ENCODE data around the gene ADCY9.

The ADCY9 gene

DNA sequence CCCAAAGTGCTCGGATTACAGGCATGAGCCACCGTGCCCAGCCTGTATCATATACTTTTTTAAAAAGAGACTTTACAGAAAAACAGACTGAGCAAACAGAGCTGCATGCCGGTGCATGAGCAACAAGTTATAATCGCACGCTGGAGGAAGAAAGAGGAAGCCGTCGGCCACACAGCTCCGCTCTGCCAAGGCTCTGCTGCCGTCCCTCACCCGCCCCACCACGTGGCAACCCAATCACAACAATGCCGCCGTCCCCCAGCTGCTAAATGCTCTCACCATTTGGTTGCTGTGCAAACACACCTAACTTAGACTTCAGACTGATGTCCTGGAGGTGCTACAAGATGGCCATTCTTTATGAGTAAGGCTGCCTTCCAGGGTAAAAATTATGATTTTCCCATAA lies 83.5 kb downstream of the ADCY9 start:
- H3K4me3 ChIP-seq (ENCODE audit: low read depth, low read length), result no peak overlapping the region
- no peak for DNase-seq (ENCODE audit: low read depth)
- in situ Hi-C loops (cut with HindIII; ENCODE audit: low sequenced_read_pairs), result no loop called here
- TF ChIP-seq, protein P1, sequence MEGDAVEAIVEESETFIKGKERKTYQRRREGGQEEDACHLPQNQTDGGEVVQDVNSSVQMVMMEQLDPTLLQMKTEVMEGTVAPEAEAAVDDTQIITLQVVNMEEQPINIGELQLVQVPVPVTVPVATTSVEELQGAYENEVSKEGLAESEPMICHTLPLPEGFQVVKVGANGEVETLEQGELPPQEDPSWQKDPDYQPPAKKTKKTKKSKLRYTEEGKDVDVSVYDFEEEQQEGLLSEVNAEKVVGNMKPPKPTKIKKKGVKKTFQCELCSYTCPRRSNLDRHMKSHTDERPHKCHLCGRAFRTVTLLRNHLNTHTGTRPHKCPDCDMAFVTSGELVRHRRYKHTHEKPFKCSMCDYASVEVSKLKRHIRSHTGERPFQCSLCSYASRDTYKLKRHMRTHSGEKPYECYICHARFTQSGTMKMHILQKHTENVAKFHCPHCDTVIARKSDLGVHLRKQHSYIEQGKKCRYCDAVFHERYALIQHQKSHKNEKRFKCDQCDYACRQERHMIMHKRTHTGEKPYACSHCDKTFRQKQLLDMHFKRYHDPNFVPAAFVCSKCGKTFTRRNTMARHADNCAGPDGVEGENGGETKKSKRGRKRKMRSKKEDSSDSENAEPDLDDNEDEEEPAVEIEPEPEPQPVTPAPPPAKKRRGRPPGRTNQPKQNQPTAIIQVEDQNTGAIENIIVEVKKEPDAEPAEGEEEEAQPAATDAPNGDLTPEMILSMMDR (IDR thresholded peaks at IDR 0.05; ENCODE audit: low read depth, low read length, missing control alignments), result no peak

DNA sequence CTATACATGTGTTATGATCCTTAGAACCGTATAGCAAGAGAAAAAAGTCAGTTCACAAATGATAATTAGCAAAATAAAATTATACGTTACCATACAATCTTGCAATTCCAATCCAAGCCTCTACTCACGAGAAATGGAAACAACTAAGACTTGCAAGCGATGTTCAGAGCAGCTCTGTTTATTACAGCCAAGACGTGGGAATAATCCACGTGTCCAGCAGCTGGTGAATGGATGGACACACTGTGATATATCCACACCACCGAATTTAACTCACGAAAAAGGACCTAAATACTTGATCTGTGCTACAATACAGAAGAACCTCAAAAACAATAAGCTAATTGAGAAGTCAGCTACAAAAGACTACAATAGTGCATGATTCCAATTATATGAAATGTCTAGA lies 88.1 kb downstream of the ADCY9 start:
- no peak overlapping the region for H3K4me3 ChIP-seq (ENCODE audit: low read depth, low read length)
- in situ Hi-C loops (cut with HindIII; ENCODE audit: low sequenced_read_pairs), result no loop called here
- TF ChIP-seq, protein P1 (IDR thresholded peaks at IDR 0.05; ENCODE audit: low read depth, low read length, missing control alignments), result no peak
- no peak for DNase-seq (ENCODE audit: low read depth)

DNA sequence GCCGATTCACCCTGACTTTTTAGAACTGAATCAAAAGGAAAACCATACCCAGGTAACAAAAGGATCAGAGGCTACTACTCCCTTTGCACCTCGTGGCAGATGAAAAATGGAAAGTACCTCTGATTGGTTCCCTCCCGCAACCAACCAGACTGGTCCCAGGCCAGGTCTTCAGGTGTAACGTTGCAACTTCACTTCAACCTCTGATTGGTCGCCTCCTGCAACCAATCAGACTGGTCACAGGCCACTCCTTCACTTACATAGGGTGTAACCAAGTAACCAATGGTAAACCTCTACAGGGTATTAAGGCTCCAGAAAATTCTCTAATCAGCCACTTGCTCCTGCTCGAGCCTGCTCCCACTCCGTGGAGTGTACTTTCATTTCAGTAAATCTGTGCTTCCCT lies 89.4 kb downstream of the ADCY9 start:
- DNase-seq (ENCODE audit: low read depth), result no peak
- no peak overlapping the region for H3K4me3 ChIP-seq (ENCODE audit: low read depth, low read length)
- in situ Hi-C loops (cut with HindIII; ENCODE audit: low sequenced_read_pairs), result no loop called here
- TF ChIP-seq, protein P1 (IDR thresholded peaks at IDR 0.05; ENCODE audit: low read depth, low read length, missing control alignments), result no peak

DNA sequence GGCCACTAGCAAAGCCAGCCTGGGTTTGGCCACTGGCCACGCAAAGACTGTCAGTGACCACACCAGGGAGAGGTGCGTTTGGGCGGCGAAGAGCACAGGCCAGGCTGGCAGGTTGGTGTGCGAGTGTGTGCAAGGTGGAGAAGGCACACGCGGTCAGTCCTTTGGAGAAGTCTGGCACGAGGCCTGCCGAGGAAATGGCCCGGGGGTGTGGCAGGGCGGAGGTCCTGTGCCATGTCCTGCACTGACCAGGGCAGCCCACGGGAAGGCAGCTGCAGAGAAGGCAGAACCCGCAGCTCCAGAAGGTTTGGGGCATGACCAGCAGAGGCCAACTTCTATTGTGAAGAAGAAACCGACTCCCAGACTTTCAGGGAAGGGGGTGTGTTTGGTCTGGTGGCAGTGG lies 90.8 kb downstream of the ADCY9 start:
- DNase-seq (ENCODE audit: low read depth), result no peak
- H3K4me3 ChIP-seq (ENCODE audit: low read depth, low read length), result no peak overlapping the region
- in situ Hi-C loops (cut with HindIII; ENCODE audit: low sequenced_read_pairs), result no loop called here
- TF ChIP-seq, protein P1 (IDR thresholded peaks at IDR 0.05; ENCODE audit: low read depth, low read length, missing control alignments), result no peak

DNA sequence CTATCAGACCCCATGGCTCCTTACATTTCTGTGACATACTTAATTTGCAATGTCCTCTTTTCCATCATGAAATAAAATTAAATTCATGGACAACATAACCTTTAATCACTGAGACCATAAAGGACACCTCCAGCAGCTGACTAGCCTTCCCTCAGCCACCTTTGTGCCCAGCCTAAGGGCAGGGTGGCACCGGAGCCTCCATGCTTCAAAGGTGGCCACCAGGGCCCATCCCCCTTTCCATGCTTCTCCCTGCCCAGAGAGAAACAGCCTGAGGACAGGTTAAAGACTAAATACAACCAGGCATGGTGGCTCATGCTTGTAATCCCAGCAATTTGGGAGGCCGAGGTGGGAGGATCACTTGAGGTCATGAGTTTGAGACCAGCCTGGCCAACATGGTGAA lies 94.3 kb downstream of the ADCY9 start:
- no peak for DNase-seq (ENCODE audit: low read depth)
- in situ Hi-C loops (cut with HindIII; ENCODE audit: low sequenced_read_pairs), result no loop called here

DNA sequence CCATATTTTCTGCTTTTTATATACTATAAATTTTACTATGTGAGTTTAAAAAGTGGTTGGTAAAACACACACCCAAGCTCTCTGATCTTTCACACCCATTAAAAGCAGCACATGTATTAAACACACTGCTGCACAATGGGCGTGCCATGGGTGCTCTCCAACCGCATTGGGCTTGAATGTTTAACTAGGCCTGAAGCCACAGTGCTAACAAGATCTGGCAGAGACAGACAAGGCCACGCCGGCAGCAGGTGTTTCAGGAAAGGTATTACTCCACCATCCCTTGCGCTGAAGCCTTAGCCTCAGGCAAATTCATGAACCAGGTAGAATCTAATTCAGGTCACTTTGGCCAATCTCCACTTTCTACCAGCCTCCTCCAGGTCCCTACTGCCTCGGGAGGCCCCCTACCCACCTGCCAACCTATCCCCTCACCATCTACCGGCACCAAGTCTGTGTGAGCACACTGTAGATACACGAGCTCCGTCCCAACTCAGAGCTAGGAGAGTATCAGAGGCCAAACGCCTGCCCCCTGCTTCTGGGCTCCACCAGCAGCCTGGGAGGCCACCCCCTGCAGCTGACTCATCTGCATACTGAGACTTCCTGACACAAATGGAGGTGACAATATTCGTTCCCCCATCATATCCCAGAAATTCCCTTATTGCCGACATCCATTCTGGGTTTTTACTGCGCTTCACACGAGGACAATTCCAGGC lies 95.0 kb downstream of the ADCY9 start:
- in situ Hi-C loops (cut with HindIII; ENCODE audit: low sequenced_read_pairs), result no loop called here
- no peak overlapping the region for H3K4me3 ChIP-seq (ENCODE audit: low read depth, low read length)
- TF ChIP-seq, protein P1 (IDR thresholded peaks at IDR 0.05; ENCODE audit: low read depth, low read length, missing control alignments), result no peak
- DNase-seq (ENCODE audit: low read depth), result no peak

More for the DNA sequence above, 94.3 kb downstream of the ADCY9 start:
- TF ChIP-seq, protein P1 (IDR thresholded peaks at IDR 0.05; ENCODE audit: low read depth, low read length, missing control alignments), result no peak
- no peak overlapping the region for H3K4me3 ChIP-seq (ENCODE audit: low read depth, low read length)

Data from astrocyte of the cerebellum (primary cell).